ENCODE results near the gene INAFM1.

Gene INAFM1

DNA sequence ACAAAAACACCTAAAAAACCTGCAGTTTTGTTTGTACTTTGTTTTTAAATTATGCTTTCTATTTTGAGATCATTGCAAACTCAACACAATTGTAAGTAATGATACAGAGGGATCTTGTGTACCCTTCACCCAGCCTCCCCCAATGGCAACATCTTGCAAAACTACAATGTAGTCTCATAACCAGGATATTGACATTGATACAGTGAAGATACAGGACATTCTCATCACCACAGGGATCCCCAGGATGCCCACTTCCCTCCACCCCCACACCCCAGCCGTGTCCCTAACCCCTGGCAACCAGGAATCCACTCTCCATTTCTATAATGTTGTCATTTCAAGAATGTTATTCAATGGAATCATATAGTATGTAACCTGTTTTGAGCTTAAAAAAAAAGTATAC, 46.9 kb downstream of the INAFM1 start:
- TF ChIP-seq, protein P1, sequence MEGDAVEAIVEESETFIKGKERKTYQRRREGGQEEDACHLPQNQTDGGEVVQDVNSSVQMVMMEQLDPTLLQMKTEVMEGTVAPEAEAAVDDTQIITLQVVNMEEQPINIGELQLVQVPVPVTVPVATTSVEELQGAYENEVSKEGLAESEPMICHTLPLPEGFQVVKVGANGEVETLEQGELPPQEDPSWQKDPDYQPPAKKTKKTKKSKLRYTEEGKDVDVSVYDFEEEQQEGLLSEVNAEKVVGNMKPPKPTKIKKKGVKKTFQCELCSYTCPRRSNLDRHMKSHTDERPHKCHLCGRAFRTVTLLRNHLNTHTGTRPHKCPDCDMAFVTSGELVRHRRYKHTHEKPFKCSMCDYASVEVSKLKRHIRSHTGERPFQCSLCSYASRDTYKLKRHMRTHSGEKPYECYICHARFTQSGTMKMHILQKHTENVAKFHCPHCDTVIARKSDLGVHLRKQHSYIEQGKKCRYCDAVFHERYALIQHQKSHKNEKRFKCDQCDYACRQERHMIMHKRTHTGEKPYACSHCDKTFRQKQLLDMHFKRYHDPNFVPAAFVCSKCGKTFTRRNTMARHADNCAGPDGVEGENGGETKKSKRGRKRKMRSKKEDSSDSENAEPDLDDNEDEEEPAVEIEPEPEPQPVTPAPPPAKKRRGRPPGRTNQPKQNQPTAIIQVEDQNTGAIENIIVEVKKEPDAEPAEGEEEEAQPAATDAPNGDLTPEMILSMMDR (conservative IDR thresholded peaks at IDR 0.05; ENCODE audit: low read depth, low read length) = no peak
- peaks cover 67% of the 10 kb centered on the region for H3K27me3 ChIP-seq (ENCODE audit: insufficient read depth, low read depth)
- no peaks in the 10 kb centered on the region for H3K79me2 ChIP-seq (ENCODE audit: insufficient read depth, low read depth)
- no peaks in the 10 kb centered on the region for H4K20me1 ChIP-seq (ENCODE audit: insufficient read depth)
- no peaks in the 10 kb centered on the region for H3K36me3 ChIP-seq (ENCODE audit: insufficient read depth)
- no peak overlapping the region for H3K4me3 ChIP-seq (IDR thresholded peaks at IDR 0.05; ENCODE audit: insufficient read depth, low read depth, low read length)
- H3K4me2 ChIP-seq = no peak overlapping the region
- H3K27ac ChIP-seq = no peak overlapping the region
- H3K9ac ChIP-seq = no peak overlapping the region
- no peak overlapping the region for H2AFZ ChIP-seq (ENCODE audit: low read depth)
- no peaks in the 10 kb centered on the region for H3K4me1 ChIP-seq (ENCODE audit: low read depth, poor library complexity, severe bottlenecking)

DNA sequence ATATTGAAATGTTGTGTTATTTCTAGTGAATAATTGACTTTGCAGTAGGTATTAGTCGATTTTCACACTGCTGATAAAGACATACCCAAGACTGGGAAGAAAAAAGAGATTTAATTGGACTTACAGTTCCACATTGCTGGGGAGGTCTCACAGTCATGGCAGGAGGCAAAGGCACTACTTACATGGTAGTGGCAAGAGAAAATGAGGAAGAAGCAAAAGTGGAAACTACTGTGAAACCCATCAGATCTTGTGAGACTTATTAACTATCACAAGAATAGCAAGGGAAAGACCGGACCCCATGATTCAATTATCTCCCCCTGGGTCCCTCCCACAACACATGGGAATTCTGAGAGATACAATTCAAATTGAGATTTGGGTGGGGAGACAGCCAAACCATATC, 47.4 kb downstream of the INAFM1 start:
- Histone ChIP-seq H3K27ac (no peak overlapping the region), H3K9ac (no peak overlapping the region), H4K20me1 (ENCODE audit: insufficient read depth) (no peaks in the 10 kb centered on the region), H3K36me3 (ENCODE audit: insufficient read depth) (no peaks in the 10 kb centered on the region), H3K4me1 (ENCODE audit: low read depth, poor library complexity, severe bottlenecking) (no peaks in the 10 kb centered on the region), H3K27me3 (ENCODE audit: insufficient read depth, low read depth) (peaks cover 68% of the 10 kb centered on the region), H3K79me2 (ENCODE audit: insufficient read depth, low read depth) (no peaks in the 10 kb centered on the region), H3K4me3 (IDR thresholded peaks at IDR 0.05; ENCODE audit: insufficient read depth, low read depth, low read length) (no peak overlapping the region), H3K4me2 (no peak overlapping the region), H2AFZ (ENCODE audit: low read depth) (no peak overlapping the region)
- TF ChIP-seq, protein P1 (conservative IDR thresholded peaks at IDR 0.05; ENCODE audit: low read depth, low read length) = no peak

DNA sequence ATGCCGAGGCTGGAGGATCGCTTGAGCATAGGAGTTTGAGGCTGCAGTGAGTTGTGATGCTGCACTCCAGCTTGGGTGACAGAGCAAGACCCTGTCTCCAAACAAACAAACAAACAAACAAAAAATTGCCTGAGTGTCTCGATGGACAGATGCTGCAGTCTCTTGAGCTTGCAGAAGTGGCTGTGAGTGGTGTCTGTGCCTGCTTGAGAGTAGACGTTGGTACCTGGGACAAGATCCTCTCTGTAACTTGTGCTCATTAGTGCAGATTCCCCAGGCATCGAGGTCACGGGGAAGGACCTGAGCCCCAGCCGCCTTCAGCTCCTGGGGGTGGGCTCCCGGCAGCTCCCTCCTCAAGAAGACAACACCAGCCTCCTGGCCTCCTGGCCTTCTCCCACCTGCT, 48.7 kb downstream of the INAFM1 start:
- Histone ChIP-seq H4K20me1 (ENCODE audit: insufficient read depth) (no peaks in the 10 kb centered on the region), H3K27me3 (ENCODE audit: insufficient read depth, low read depth) (peaks cover 64% of the 10 kb centered on the region), H2AFZ (ENCODE audit: low read depth) (no peak overlapping the region), H3K27ac (no peak overlapping the region), H3K36me3 (ENCODE audit: insufficient read depth) (no peaks in the 10 kb centered on the region), H3K9ac (no peak overlapping the region), H3K4me1 (ENCODE audit: low read depth, poor library complexity, severe bottlenecking) (no peaks in the 10 kb centered on the region), H3K4me2 (no peak overlapping the region), H3K4me3 (IDR thresholded peaks at IDR 0.05; ENCODE audit: insufficient read depth, low read depth, low read length) (no peak overlapping the region), H3K79me2 (ENCODE audit: insufficient read depth, low read depth) (no peaks in the 10 kb centered on the region)
- TF ChIP-seq, protein P1 (conservative IDR thresholded peaks at IDR 0.05; ENCODE audit: low read depth, low read length) = no peak

DNA sequence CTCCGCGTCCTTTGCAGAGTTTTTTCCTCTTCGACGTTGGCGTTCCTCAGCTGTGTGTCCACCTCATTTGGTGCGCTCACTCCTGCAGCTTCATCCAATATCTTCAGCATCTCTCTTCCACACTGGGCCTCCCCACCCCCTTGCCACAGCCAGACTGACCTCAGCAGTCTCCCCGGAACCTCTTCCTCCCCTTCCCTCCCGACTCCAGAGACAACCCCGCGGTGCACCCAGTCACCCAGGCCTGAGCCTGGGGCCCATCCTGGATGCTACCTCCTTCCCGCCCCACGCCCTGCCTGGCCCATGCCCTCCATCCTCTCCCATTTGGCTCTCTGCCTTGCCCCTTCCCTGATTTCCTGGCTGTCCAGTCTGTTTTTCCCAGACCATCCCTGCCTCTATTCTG, 49.2 kb downstream of the INAFM1 start:
- Histone ChIP-seq H2AFZ (ENCODE audit: low read depth) (no peak overlapping the region), H3K27me3 (ENCODE audit: insufficient read depth, low read depth) (peaks cover 59% of the 10 kb centered on the region), H3K4me1 (ENCODE audit: low read depth, poor library complexity, severe bottlenecking) (no peaks in the 10 kb centered on the region), H3K4me3 (IDR thresholded peaks at IDR 0.05; ENCODE audit: insufficient read depth, low read depth, low read length) (no peak overlapping the region), H3K79me2 (ENCODE audit: insufficient read depth, low read depth) (no peaks in the 10 kb centered on the region), H3K4me2 (no peak overlapping the region), H3K36me3 (ENCODE audit: insufficient read depth) (no peaks in the 10 kb centered on the region), H3K27ac (no peak overlapping the region), H4K20me1 (ENCODE audit: insufficient read depth) (no peaks in the 10 kb centered on the region), H3K9ac (no peak overlapping the region)
- TF ChIP-seq, protein P1 (conservative IDR thresholded peaks at IDR 0.05; ENCODE audit: low read depth, low read length) = no peak
